Measurements from ENCODE around the gene ASCC1. TPM values are rescaled to one million over a fixed set of nuclear protein-coding genes. Genes with fewer than 3 reads are reported as not detected.

ASCC1 gene
- total RNA-seq, 1 experiment from 2014 or later, result 19.6 TPM

Other genes with a start within 250 kb of the ASCC1 start
- 0.12 and 0.17 TPM in 2 replicates for gene SPOCK2, start 127.7 kb downstream of the ASCC1 start, total RNA-seq (2014; rRNA removed; shearing (Covaris generic))
- gene ANAPC16, start 264 bp downstream of the ASCC1 start, total RNA-seq (2014; rRNA removed; shearing (Covaris generic)), result 105 and 108 TPM in 2 replicates
- gene DDIT4, start 57.6 kb upstream of the ASCC1 start, total RNA-seq (2014; rRNA removed; shearing (Covaris generic)), result 192 and 262 TPM in 2 replicates
- 22.6 and 23.1 TPM in 2 replicates for gene DNAJB12, start 138.6 kb upstream of the ASCC1 start, total RNA-seq (2014; rRNA removed; shearing (Covaris generic))